HG02884 (cell line): ENCODE data around the gene ZRANB2.
A peak's percentile ranks its signal among the peaks of the same experiment; 100 is the strongest.

Experiments used
- ATAC-seq: cut with Tn5 transposase; IDR thresholded peaks from one replicate; pipeline ENCODE4 v1.9.1; 2021; ENCODE audit warnings: mild to moderate bottlenecking, moderate library complexity; ENCODE audit not compliant: unreplicated experiment

Gene ZRANB2

GRCh38 chr1:71071720-71072119, 9.1 kb downstream of the ZRANB2 start:
- no peak for ATAC-seq

- peak; percentile 95 for ATAC-seq
Measured at GRCh38 chr1:71068325-71069240, 12.3 kb downstream of the ZRANB2 start.

- ATAC-seq: no peak
Measured at GRCh38 chr1:71054791-71055190, 26.0 kb downstream of the ZRANB2 start.

GRCh38 chr1:71054281-71054731, 26.5 kb downstream of the ZRANB2 start:
- no peak for ATAC-seq

GRCh38 chr1:71053758-71054157, 27.1 kb downstream of the ZRANB2 start:
- no peak for ATAC-seq

- ATAC-seq: no peak
Measured at GRCh38 chr1:71053146-71053545, 27.7 kb downstream of the ZRANB2 start.

GRCh38 chr1:71049951-71050598, 30.8 kb downstream of the ZRANB2 start:
- peak; percentile 52 for ATAC-seq

- peak; percentile 38 for ATAC-seq
Measured at GRCh38 chr1:71047635-71048607, 32.9 kb downstream of the ZRANB2 start, which contains the start of gene PTGER3. TSS of gene PTGER3 (minus strand) at chr1:71047816. CDS start at chr1:71047577, 239 bp downstream.

- ATAC-seq: peak; percentile 24
Measured at GRCh38 chr1:71046891-71047634, 33.8 kb downstream of the ZRANB2 start.

GRCh38 chr1:71045463-71046028, 35.3 kb downstream of the ZRANB2 start:
- ATAC-seq: no peak

- ATAC-seq: no peak
Measured at GRCh38 chr1:71044833-71045232, 36.0 kb downstream of the ZRANB2 start.

GRCh38 chr1:71043065-71043464, 37.8 kb downstream of the ZRANB2 start:
- ATAC-seq: no peak

GRCh38 chr1:71041806-71042205, 39.0 kb downstream of the ZRANB2 start:
- ATAC-seq: no peak

- ATAC-seq: no peak
Measured at GRCh38 chr1:71039661-71040262, 41.1 kb downstream of the ZRANB2 start.

- ATAC-seq: no peak
Measured at GRCh38 chr1:71038942-71039341, 41.9 kb downstream of the ZRANB2 start.

- no peak for ATAC-seq
Measured at GRCh38 chr1:71037829-71038620, 42.8 kb downstream of the ZRANB2 start.

GRCh38 chr1:71037066-71037465, 43.8 kb downstream of the ZRANB2 start:
- no peak for ATAC-seq

- ATAC-seq: no peak
Measured at GRCh38 chr1:71033136-71033535, 47.7 kb downstream of the ZRANB2 start.

- ATAC-seq: no peak
Measured at GRCh38 chr1:71031426-71031825, 49.4 kb downstream of the ZRANB2 start.
